GM23248 (cell line): ENCODE measurements around the gene TPRA1. TPM values are rescaled to one million over a fixed set of nuclear protein-coding genes. Genes with fewer than 3 reads are reported as not detected.

Experiments used
- DNase-seq: peaks from one replicate; pipeline ENCODE4 v3.0.0-alpha.2; 2015
- H2AFZ ChIP-seq: fragments of 200-600 bp; sonication (generic); 2 replicates; pipeline ENCODE4 v1.6.1; 2016; ENCODE audit warnings: antibody characterized with exemption
- H3F3A ChIP-seq: fragments of 200-600 bp; sonication (generic); 2 replicates; pipeline ENCODE4 v1.6.1; 2016; ENCODE audit warnings: mild to moderate bottlenecking, antibody characterized with exemption, mixed run types; ENCODE audit not compliant: insufficient read depth
- H3K27ac ChIP-seq: fragments of 200-600 bp; sonication (generic); 2 replicates; pipeline ENCODE4 v1.5.1; 2016; ENCODE audit warnings: mild to moderate bottlenecking
- H3K27me3 ChIP-seq: fragments of 200-600 bp; sonication (generic); replicated peaks from 2 replicates; pipeline ENCODE4 v1.6.1; 2016; ENCODE audit warnings: mild to moderate bottlenecking; ENCODE audit not compliant: insufficient read depth
- H3K36me3 ChIP-seq: fragments of 200-600 bp; sonication (generic); 2 replicates; pipeline ENCODE4 v1.6.1; 2016; ENCODE audit warnings: low read depth, mild to moderate bottlenecking
- H3K4me1 ChIP-seq: fragments of 200-600 bp; sonication (generic); 2 replicates; pipeline ENCODE4 v1.6.1; 2016; ENCODE audit warnings: mild to moderate bottlenecking; ENCODE audit not compliant: insufficient read depth
- H3K4me2 ChIP-seq: fragments of 200-600 bp; sonication (generic); one replicate; pipeline ENCODE4 v1.6.1; 2016; ENCODE audit warnings: mild to moderate bottlenecking; ENCODE audit not compliant: unreplicated experiment
- H3K4me3 ChIP-seq: fragments of 200-600 bp; sonication (generic); 2 replicates; pipeline ENCODE4 v1.5.1; 2016; ENCODE audit warnings: mild to moderate bottlenecking
- H3K79me2 ChIP-seq: fragments of 200-600 bp; sonication (generic); 2 replicates; pipeline ENCODE4 v1.6.1; 2016; ENCODE audit warnings: mild to moderate bottlenecking; ENCODE audit not compliant: insufficient read depth
- H3K9ac ChIP-seq: fragments of 200-600 bp; sonication (generic); 2 replicates; pipeline ENCODE4 v1.6.1; 2016; ENCODE audit warnings: mild to moderate bottlenecking
- H3K9me2 ChIP-seq: fragments of 200-600 bp; sonication (generic); 2 replicates; pipeline ENCODE4 v1.6.1; 2016; ENCODE audit warnings: mixed run types, mild to moderate bottlenecking, moderate library complexity; ENCODE audit not compliant: insufficient read depth
- H3K9me3 ChIP-seq: fragments of 200-600 bp; sonication (generic); one replicate; pipeline ENCODE4 v1.6.1; 2017; ENCODE audit warnings: low read depth
- H4K20me1 ChIP-seq: fragments of 200-600 bp; sonication (generic); 2 replicates; pipeline ENCODE4 v1.6.0; 2016; ENCODE audit not compliant: insufficient read depth
- EZH2 ChIP-seq: fragments of 200-600 bp; sonication (generic); IDR thresholded peaks from 2 replicates; pipeline ENCODE4 v1.6.1; 2018; ENCODE audit warnings: antibody characterized with exemption, mild to moderate bottlenecking; ENCODE audit not compliant: insufficient read depth, poor library complexity, severe bottlenecking
- EZH2phosphoT487 ChIP-seq: fragments of 200-600 bp; sonication (generic); IDR thresholded peaks from 2 replicates; pipeline ENCODE4 v1.6.1; 2018; ENCODE audit warnings: antibody characterized with exemption, moderate library complexity, mild to moderate bottlenecking, low read depth; ENCODE audit not compliant: insufficient read depth
- WGBS, 2 experiments: methylation state at CpG; one replicate each; pipeline ENCODE4 v1.1.6; 2015 to 2017; ENCODE audit warnings: low lambda C conversion rate in 2 of 2, low coverage in 1 of 2; ENCODE audit errors: missing lambda C conversion rate in 2 of 2; 5-methylcytosine and 5-hydroxymethylcytosine counted together
- in situ Hi-C: fragments of 300-500 bp; cut with MboI; formaldehyde crosslinking; loops from 2 replicates; pipeline ENCODE4 v1.15.0; 2020
- polyA plus RNA-seq: library from polyadenylated mRNA; unstranded; fragments of >200 nt; fragmentation: Nextera tagmentation; extraction: Ambion mirVana; gene quantifications from 2 replicates; pipeline ENCODE4 v1.2.1, GENCODE V29; 2016
- total RNA-seq: library from RNA; depleted of rRNA; stranded (reverse); fragments of >200 nt; shearing (Covaris generic); gene quantifications from 2 replicates; pipeline ENCODE4 v1.2.3, GENCODE V29; 2014

Gene TPRA1
- total and polyA plus RNA-seq, 2 experiments from 2014 or later = 42.8 to 56.1 TPM

- Histone ChIP-seq H3K9me3 (no peaks in the 10 kb centered on the region), H3K79me2 (no peaks in the 10 kb centered on the region), H3F3A (no peaks in the 10 kb centered on the region), H3K36me3 (no peaks in the 10 kb centered on the region), H3K4me1 (no peaks in the 10 kb centered on the region), H2AFZ (no peak overlapping the region), H3K27ac (no peak overlapping the region), H3K27me3 (peaks cover 13% of the 10 kb centered on the region; the same call in 1 of the 2 replicates), H3K9me2 (no peaks in the 10 kb centered on the region), H4K20me1 (no peaks in the 10 kb centered on the region), H3K4me2 (no peak overlapping the region), H3K9ac (no peak overlapping the region), H3K4me3 (no peak overlapping the region)
- TF ChIP-seq EZH2phosphoT487 (no peak), EZH2 (no peak)
- 83 to 84% methylated on average over 12 of the region's 12 CpGs for WGBS, 2 experiments
- no peak for DNase-seq
- in situ Hi-C loops = no loop called here
These were observed 47.1 kb downstream of the TPRA1 start for GRCh38 chr3:127543441-127543840.

DNA sequence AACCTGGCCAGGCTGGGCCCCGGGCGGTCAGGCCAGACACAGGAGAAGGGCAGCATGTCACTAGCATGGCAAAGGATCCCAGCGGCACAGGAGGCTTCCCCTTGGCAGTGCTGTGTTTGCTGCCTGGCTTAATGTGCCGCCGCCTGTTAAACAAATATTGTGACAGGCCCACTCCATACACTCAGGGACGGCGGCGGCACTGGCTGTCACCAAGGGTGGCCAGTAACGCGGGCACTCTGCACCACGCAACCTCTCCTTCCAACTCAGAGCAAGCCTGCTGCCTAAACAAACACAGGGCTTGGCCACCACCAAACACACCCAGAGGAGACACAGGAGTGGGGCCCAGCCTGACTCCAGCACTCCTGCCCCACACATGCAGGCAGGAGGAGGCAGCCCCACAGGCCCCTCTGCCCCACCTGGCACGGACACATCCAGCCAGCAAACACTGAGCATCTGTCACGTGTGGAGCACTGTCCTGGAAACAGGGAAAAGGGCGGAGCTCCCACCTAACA, 48.0 kb downstream of the TPRA1 start:
- Histone ChIP-seq H3K4me3 (no peak overlapping the region), H3K27me3 (peaks cover 15% of the 10 kb centered on the region; the same call in 1 of the 2 replicates), H3K9me3 (no peaks in the 10 kb centered on the region), H3K4me1 (no peaks in the 10 kb centered on the region), H3K9me2 (no peaks in the 10 kb centered on the region), H3K9ac (no peak overlapping the region), H3K4me2 (no peak overlapping the region), H3K27ac (no peak overlapping the region), H3F3A (no peaks in the 10 kb centered on the region), H3K36me3 (no peaks in the 10 kb centered on the region), H3K79me2 (no peaks in the 10 kb centered on the region), H4K20me1 (no peaks in the 10 kb centered on the region), H2AFZ (no peak overlapping the region)
- TF ChIP-seq EZH2 = no peak
- no peak for TF ChIP-seq EZH2phosphoT487
- WGBS, 2 experiments = 83 to 86% methylated on average over 14 of the region's 14 CpGs
- DNase-seq = no peak
- in situ Hi-C loops = no loop called here

GRCh38 chr3:127541320-127541719, 49.2 kb downstream of the TPRA1 start:
- no peaks in the 10 kb centered on the region for H3K9me3 ChIP-seq
- no peak overlapping the region for H3K9ac ChIP-seq
- no peaks in the 10 kb centered on the region for H3K4me1 ChIP-seq
- H3K4me3 ChIP-seq = no peak overlapping the region
- TF ChIP-seq EZH2 = no peak
- no peak for TF ChIP-seq EZH2phosphoT487
- no peaks in the 10 kb centered on the region for H3K36me3 ChIP-seq
- H3K79me2 ChIP-seq = no peaks in the 10 kb centered on the region
- peaks cover 15% of the 10 kb centered on the region; the same call in 1 of the 2 replicates for H3K27me3 ChIP-seq
- H2AFZ ChIP-seq = no peak overlapping the region
- H3K4me2 ChIP-seq = no peak overlapping the region
- no peaks in the 10 kb centered on the region for H3F3A ChIP-seq
- H3K27ac ChIP-seq = no peak overlapping the region
- in situ Hi-C loops = no loop called here
- no peaks in the 10 kb centered on the region for H4K20me1 ChIP-seq
- H3K9me2 ChIP-seq = no peaks in the 10 kb centered on the region
- WGBS, 2 experiments = 40 to 44% methylated on average over 5 of the region's 5 CpGs
- no peak for DNase-seq

GRCh38 chr3:127539366-127540060, 51.0 kb downstream of the TPRA1 start:
- no peak for DNase-seq
- TF ChIP-seq EZH2phosphoT487 (no peak), EZH2 (no peak)
- no peak overlapping the region for H3K9ac ChIP-seq
- in situ Hi-C loops = no loop called here
- no peaks in the 10 kb centered on the region for H3K79me2 ChIP-seq
- H3K9me3 ChIP-seq = no peaks in the 10 kb centered on the region
- H3K4me2 ChIP-seq = no peak overlapping the region
- peaks cover 24% of the 10 kb centered on the region; the same call in 1 of the 2 replicates for H3K27me3 ChIP-seq
- H4K20me1 ChIP-seq = no peaks in the 10 kb centered on the region
- H3F3A ChIP-seq = no peaks in the 10 kb centered on the region
- H2AFZ ChIP-seq = no peak overlapping the region
- H3K4me1 ChIP-seq = no peaks in the 10 kb centered on the region
- H3K27ac ChIP-seq = no peak overlapping the region
- 53 to 54% methylated on average over 13 to 17 of the region's 17 CpGs for WGBS, 2 experiments
- no peaks in the 10 kb centered on the region for H3K36me3 ChIP-seq
- H3K4me3 ChIP-seq = no peak overlapping the region
- H3K9me2 ChIP-seq = no peaks in the 10 kb centered on the region
